Germinal center (tissue), 1 donor: ENCODE results near the gene C1QTNF12.
A peak's percentile ranks its signal among the peaks of the same experiment; 100 is the strongest.

Experiments used
- DNase-seq: peaks from one replicate; pipeline ENCODE4 v3.0.0; 2012; ENCODE audit warnings: mixed read lengths, low spot score

C1QTNF12 gene

DNA sequence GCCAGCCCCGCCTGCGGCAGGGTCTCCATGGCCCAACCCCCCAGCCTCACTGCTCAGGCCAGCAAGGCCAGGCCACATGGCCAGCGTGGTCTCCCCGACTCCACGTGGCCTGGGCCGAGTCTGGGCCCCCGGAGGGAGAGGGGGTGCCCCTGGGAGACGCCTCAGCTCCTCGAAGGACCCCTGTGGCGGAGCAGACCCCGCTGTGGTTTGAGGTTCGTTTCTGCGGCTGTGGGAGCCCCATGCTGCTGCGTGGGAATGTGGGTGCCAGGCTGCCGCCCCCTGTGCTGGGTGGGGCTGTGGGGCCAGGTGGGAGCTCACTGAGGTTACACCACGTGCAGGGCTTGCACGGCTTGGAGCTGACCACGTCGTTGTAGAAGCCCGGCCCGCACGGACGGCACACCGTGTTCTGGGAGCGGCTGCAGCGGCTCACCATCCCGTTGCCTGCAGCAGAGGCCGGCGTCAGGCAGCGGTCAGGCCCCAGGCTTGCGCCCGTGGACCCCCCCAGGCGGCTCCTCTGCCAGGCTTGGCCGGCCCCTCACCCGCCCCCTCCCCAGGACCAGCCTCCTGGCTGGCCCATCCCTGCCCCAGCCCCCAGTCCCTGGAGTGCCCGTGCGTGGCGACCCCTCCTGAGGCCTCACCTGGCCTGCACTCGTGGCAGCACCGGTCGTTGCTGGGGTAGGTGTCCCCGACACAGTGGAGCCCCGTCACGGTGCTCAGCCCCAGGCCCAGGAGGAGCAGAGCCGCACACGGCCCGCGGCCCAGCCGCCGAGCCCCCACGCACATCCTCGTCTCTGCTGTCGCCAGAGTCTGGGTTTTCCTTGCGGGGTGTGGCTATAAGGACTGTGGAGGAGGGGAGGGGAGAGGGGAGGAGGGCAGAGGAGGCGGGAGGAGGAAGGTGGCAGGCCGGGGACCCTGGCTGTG lies 32.9 kb downstream of the C1QTNF12 start, which contains the start of gene TNFRSF4:
TNFRSF4 (minus strand) TSS at position 809 of the 921 bp plus-strand sequence; CDS start at position 783, 26 bp downstream.
- no peak for DNase-seq

DNA sequence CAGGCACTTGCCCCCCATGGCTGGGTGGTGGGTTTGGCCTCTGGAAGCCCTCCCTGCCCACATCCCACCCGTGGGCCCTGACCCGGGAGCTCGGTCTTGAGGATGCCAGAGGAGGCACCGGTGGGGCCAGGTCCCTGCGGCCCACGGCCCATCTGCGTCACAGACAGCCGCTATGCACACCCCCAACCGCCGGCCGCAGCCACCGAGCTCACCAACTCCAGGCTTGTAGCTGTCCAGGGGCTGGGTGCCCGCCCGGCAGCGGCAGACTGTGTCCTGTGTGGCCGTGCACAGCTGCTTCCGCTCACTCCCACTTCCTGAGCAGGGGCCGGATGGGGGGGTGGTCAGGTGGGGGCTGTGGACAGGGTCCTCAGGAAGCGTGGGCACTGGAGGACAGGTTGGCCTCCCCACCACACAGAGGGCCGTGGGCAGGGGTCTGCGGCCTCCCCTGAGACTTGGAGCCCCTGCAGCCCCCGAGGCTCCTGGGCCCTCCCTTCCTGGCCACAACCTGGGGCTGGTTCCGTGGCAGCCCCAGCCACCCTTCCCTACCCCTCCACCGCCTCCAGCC lies 33.7 kb downstream of the C1QTNF12 start:
- DNase-seq: no peak

DNA sequence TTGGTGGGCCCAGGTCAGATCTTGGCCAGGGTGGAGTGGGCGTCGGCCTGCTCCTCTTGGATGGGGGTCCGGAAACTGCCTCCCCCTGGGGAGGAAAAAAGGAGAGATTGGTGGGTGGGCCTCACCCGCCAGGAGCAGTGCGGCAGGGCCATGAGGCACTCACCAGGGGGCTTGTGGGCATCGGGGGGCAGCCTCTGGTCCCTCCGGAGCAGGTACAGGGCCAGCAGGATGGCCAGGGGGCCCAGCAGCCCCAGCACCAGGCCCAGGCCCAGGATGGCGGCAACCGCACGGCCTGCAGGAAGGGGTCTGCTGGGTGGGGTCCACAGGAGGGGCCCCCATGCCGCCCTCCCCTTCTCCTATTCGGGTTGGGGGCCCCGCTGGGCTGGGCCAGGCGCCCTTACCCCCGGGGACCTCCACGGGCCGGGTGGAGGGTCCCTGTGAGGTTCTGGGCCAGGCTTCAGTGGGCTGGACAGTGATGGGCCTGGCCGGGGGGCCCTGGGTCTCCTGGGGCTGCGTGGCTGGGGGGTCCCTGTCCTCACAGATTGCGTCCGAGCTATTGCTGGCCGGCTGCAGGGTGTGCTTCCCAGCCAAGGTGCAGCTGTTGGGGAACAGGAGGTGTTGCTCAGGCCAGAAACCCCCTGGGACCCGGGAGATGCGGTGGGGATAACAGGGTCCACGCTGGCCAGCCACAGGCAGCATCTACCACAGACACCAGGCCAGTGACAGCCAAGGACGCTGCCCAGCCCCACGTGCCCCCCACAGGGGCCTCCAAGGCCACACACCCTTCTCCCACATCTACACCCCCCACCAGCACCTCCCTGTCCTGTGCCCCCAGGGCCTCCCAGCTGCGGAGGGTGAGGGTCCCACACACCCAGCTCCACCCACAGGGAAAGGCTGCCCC lies 34.7 kb downstream of the C1QTNF12 start:
- DNase-seq: no peak

DNA sequence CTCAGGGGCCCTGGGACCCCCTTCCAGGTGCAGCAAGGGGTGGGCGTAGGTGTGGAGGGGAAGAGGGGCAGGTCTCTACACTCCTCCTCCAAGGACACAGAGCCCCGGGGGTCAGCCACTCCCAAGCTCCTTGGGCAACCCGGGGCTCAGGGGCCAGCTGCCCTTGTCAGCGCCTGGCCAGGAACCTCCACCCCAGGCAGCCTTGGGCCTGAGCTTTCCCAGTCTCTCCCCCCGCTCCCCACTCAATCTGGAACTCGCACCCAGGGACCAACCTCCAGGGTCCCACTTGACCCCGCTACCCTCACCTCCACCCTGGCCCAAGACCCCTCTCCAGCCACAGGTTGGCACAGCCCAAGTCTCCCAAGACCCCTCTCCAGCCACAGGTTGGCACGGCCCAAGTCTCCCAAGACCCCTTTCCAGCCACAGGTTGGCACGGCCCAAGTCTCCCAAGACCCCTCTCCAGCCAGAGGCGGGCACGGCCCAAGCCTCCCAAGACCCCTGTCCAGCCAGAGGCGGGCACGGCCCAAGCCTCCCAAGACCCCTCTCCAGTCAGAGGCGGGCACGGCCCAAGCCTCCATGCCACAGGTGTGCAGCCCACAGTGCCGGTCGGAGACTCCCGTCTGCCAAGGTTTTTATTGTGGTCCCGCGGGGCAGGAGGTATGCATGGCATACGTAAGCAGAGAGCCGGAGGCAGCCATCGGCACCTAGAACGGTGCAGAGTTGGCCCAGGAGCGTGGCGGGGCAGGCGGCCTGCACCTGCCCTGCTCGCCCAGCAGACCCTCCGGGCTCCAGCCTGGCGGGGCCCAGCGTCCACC lies 35.6 kb downstream of the C1QTNF12 start:
- no peak for DNase-seq

DNA sequence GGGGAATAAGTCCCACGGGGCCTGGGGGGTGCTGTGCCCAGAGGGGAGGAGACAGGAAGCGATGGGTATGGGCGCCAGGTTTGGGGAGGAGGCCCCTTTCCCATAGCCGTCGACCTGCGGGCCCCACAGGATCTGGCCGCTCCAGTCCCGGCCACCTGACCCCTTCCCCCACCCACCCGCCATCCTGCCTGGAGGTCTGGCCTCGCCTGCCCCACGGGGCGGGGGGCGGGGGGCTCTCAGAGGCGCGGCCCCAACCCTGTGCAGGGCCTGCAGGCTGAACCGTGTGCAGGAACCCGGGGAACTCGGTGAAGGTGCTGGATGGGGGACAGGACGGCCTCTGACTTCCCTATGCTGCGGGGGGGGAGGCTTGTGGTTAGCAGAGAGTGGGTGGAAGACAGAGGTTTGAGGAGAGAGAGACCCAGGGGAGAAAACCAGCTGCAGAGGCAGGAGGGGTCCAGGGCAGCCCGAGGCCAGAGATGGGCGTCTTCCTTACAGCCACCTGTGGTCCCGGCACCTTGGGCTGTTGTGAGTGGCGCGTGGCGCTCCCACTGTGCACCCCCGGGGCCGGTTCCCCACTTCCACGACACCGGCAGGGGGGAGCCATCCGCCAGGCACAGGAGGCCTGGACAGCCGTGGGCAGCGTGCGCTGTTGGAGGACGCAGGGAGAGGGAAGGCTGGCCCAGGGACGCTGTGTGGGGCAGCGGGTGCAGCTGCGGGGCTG lies 37.6 kb downstream of the C1QTNF12 start:
- DNase-seq: no peak

DNA sequence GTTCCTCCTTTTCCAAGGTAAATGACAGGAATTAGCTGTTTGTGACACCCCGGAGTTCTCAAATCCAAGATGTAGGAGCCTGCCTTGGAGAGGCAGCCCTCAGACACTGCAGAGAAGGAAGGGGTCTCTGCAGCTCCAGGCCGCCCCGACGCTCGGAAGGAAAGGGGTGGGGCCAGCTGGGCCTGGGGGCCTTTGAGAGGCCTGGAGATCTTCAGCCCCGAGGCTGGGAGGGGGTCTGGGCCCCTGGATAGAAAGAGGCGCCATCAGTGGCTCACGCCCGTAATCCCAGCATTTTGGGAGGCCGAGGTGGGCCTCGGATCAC lies 39.0 kb downstream of the C1QTNF12 start:
- DNase-seq: no peak

DNA sequence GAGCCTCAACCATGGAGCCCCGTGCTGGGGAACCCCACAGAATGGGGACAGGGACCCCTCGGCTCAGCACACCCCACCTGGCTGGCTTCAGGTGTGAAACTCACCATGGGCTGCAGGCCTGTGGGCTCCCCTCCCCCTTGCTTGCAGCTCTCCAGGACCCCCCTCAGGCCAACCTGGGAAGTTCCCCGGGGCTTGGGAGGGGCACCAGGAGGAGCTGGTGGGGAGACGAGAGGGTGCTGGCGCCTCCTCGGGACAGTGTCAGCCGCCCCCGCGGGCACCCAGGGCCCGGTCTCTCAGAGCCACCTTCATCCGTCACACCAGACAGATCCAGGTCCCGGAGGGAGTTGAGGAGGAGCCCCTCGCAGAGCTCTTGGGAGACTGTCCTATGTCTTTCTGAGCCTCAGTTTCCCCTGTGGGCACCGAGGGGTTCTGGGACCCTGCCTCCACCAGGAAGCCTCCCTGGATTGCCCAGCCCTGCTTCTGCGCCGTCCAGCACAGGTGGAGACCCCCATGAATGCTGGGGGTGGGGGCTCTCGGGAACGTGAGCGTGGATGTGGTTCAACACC lies 39.5 kb downstream of the C1QTNF12 start:
- no peak for DNase-seq

DNA sequence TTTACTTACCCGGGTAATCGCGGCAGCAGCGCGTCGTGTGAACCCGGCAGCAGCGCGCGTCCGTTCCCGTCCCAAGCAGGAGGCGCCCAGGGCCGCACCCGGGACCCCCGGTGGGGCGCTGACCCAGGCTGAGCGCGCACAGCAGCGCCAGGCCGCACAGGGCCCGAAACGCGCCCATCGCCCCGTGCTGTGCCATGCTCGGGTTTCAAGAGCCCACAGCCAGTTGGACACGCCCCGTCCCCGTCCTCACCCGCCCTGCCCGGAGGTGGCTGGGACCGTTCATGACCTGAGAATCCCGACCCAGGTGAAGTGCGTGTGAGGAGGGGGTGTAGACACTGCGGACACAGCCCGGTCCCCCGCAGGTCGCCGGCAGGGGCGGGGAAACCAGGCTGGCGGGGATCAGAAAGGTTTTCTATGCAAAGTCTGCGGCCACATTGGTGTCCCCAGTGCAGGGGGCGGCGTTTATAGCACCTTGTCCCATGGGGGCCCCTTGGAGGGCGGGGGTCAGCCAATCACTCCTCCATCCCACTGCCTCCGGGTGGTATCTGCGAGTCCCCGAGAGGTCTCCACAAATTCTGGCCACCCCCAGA lies 40.1 kb downstream of the C1QTNF12 start, which contains the start of gene TNFRSF18:
TNFRSF18 (minus strand) TSS at position 217 of the 590 bp plus-strand sequence; CDS start at position 196, 21 bp downstream.
- DNase-seq: no peak

DNA sequence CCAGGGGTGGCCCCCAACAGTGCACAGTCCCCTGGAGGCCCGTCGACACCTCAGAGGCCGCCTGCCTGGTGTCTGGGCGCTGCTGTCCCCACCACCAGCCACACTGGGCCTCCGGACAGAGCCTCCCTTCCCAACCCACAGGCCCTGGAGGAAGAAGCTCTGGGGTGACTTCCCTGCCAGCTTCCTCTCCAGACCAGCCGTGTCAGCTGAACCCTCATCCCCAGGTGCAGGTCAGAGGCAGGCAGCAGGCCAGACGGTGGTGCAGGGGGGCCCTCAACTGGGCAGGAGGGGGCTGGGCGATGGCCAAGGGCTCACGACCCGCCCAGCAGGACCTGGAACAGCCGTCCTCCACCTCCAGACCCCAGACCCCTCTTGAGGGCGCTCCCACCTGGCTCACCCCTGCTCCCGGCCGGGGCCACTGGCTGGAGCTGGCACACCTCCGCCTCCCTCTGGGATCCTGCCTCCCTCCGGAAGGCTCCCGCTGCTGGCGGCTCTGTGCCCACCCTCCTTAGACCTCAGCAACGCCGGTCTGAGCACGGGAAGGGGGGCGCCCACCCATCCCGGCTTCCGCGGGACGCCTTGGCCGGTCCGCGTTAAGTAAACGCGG lies 40.6 kb downstream of the C1QTNF12 start:
- DNase-seq: no peak

DNA sequence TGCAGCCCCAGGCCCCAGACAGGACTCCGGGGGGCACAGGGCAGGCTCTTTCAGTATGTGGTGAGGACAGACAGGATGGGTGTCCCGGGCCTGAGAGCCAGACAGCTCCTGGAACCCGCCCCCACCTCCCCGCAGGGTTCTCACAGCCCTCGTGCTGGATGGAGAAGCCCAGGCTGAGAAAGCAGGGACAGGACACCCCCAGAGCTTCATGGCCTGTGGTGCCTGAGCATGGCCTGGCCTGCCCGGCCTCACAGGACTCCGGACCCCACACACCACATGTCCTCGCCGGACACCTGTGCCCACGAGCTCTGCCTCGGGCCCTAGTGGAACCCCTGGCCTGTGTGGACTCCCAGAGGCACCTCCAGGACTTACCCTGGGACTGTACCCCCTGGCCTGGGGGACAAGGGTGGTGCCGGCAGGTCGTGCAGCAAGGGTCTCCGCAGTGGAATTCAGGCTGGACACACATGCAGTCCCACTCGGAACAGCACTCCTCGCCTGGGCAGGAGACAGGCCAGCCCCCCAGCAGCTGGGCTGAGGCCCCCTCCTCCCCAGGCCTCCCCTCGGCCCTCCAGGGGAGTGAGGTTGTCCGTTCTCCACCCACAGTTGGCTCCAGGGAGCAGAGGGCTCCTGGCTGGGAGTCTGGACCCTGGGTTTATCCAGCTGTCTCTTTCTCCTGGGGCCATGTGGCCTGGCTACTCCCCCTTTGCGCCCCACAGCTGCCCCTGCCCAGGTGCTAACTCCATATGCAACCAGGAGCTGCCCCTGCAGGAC lies 41.3 kb downstream of the C1QTNF12 start:
- no peak for DNase-seq

DNA sequence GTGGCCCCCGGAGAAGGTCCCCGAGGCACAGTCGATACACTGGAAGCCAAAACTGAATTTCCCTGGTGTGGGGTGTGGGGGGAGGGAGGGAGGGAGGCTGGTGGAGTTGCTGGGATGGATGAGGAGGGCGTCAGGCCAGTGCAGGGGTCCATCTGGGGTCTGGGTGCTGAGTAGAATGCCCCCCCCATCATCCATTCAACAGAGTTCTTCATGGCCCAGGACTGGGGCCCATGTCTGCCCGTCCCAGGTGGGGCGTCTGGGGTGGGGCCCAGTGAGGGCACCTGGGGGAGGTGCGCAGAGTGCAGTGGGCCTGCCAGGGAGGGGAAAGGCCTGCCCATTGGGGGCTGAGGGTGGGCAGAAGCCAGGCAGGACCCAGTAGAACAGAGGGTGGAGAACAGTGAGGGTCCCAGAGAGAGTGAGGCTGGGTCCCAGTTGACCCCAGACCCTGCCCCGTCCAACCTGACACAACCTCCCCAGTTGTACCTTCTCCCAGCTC lies 42.0 kb downstream of the C1QTNF12 start:
- no peak for DNase-seq

DNA sequence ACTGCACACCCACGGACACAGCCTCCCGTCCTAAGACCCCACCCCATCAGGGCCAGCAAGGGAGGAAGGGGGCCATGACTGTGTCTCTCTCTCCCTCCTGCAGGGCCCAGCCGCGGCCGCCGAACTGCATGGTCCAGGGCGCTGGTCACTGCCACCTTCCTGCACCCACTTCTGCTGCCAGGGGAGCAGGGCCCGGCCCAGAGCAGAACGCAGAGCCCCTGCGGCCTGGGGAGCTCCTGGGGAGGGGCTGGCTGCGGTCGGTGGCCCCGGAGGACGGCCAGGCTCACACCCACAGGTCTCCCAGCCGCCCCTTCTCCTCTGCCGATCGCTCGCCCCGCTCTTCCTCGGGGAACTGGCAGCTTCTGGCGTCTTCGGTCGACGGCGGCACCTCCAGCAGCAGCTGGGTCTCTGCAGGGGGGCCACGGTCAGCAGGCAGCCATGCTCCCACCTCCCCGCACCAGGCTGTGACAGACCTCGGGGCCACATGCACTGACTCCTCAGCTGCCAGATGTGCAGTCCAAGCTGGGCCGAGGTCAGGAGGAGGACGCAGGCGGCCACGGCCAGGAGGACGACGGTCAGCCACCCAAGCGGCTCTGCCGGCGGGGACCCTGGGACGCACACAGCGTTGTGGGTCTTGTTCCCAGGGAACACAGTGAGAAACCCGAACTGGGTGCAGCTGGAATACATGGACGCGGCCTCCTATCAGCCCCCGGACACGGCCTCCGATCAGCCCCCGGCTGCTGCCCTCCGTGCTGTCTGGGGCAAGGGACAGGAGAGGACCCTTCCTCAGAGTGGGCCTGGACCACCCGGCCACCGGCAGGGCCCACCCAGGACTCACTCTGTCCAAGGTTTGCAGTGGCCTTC lies 42.7 kb downstream of the C1QTNF12 start:
- no peak for DNase-seq

DNA sequence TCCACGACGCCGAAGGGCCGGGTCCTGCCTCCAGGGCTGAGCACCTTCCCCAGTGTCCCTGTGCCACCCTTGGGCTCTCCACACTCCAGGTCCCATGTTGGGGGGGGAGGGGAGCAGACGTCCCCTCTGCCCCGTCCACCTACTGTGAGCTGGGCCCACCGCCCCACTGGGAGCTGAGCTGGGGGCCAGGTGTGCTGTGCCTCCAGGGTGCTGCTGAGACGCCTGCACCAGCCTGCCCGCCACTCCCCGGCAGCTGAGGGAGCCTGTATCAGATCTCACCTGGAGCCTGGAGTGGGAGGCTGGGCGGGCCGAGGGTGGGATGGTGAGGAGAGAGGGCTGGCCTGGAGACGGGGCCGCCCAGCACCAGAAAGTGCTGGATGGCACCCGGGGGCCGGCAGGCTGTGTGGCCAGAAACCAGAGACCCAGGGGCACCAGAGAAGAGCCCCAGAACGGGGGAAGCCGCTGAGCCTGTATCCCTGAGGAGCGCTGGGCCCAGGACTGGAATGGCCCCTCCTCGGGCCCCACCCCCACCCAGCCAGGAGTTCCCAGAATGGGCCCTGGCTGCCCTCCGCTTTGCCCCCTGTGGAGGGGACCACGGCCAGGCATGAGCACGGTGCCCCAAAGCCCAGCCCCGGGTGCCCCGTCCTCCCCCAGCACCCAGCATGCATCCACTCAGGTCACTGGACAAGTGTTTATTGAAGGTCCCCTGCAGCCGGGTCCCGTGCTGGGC lies 43.5 kb downstream of the C1QTNF12 start:
- DNase-seq: no peak

DNA sequence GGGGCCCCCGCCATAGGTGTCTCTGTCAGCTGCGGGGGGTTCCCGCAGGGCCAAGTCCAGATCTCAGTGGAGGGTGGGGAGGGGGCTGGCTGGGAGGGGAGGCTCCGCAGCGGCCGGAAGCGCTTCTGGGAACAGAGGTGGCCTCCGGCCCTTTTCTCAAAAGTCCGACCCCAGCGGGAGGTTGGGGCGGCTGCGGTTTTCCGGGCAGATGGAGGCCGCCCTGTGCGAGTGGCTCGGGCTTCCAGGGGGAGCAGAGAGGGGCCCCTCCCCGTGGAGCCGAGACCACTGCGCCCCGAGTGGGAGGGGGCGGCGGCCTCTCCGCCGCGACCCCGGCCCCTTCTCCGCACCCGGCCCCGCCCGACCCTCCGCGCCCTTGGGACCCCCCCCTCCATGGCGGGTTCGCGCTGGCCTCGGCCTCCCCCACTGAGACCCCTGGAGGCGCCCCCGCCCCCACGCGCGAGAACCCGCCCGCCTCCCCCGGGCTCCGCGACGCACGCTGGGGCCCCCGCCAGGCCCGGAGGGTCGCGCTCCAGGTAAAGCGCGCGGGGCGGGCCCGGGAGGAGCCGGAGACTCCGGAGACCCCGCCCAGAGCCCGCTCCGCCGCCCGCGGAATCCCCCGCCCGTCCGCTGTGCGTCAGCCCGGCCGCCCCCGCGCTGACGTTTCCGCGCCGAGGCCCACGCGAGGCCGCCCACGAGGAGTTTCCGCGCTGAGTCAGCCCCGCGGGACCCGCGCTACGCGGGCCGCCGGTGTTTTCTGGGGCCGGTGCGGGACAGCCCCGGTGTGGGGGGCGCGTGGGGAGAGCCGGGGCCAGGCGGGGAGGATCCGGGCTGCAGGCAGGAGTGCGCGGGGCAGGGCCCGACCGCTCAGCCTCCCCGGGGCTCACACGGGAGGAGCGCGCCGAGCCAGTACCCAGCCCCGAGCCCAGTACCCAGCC lies 45.4 kb downstream of the C1QTNF12 start:
- DNase-seq: peak; percentile 51

DNA sequence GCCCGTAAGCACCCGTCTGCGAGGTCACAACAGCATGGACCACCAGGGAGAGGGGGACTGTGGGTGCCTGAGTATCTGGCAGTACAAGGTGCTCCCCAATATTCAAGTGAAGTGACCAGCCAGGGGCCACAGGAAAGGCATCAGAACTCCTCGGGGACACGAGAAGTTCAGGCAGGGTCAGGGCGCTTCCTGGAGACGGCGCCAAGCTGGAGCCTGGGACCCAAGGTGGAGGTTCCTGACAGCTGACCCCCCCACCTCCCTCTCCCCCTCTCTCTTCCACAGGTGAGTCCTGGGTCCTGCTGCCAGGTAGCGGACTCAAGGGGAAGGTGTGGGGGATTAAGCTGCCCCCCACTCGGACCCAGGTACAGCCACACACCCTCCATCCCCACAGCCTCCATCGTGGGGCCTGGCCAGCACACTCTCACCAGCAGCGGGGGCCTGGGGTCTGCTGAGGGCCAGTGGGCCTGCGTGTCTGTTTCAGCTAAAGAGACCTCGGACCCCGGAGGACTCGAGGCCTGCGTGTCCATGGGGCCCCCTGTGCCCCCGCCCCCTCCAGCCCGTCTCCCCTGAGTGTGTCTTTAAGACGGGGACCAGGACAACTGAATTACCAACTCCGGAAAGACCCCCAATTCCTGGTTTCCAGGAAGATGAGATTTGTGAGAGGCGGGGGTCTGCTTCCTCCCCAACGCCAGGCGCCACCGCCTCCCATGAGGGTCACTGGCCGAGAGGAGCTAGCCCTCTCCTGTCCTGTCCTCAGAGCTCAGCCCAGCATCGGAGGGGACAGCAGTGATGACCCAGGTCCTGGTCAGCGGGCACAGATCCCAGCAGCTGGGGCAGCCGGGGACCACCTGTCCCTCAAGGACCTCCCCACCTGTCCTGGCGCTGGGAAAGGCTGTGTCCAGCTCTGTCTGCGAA lies 46.3 kb downstream of the C1QTNF12 start:
- DNase-seq: no peak
